ENCODE results near the gene DNAH14. TPM values are rescaled to one million over a fixed set of nuclear protein-coding genes. Genes with fewer than 3 reads are reported as not detected.
"Not testable (repeated sequence)": the region's sequence is repeated elsewhere in the genome, so short reads cannot be mapped to it uniquely, and the experiment has no call there.

DNAH14 gene
- total RNA-seq, 2 experiments from 2014 or later: 0.27 to 0.34 TPM

DNA sequence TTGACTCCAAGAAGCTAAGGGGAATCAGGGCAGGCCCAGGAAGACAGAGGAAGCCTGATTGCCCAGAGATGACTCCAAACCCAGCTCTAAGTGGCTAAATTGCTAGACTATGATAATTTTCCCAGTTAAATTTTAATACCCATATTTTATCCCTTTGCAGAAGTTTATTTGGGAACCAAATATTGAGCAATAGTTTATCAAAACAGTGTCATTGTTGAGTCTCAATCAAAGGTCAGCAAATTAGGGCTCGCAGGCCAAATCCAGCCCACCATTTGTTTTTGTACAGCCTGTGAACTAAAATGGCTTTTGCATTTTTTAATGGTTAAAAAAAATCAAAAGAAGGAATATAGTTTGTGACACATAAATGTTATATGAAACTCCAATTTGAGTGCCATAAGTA lies 451.2 kb downstream of the DNAH14 start:
- no peaks in the 10 kb centered on the region for H3K9me3 ChIP-seq (ENCODE audit: control insufficient read depth in 1 of 2, insufficient read depth in 1 of 2, low read length in 2 of 2)
- intact Hi-C loops (cut with DNase I, micrococcal nuclease): no loop called here
- DNase-seq (no peak), ATAC-seq (ENCODE audit: poor library complexity) (no peak)
- ChIA-PET CTCF (interaction anchor here (1.4 kb wide), 1 partner anchor 11 kb away, joined by 3 read pairs; no protein-coding TSS in a partner anchor), POLR2A (no interaction called here)
- TF ChIP-seq, protein P1, sequence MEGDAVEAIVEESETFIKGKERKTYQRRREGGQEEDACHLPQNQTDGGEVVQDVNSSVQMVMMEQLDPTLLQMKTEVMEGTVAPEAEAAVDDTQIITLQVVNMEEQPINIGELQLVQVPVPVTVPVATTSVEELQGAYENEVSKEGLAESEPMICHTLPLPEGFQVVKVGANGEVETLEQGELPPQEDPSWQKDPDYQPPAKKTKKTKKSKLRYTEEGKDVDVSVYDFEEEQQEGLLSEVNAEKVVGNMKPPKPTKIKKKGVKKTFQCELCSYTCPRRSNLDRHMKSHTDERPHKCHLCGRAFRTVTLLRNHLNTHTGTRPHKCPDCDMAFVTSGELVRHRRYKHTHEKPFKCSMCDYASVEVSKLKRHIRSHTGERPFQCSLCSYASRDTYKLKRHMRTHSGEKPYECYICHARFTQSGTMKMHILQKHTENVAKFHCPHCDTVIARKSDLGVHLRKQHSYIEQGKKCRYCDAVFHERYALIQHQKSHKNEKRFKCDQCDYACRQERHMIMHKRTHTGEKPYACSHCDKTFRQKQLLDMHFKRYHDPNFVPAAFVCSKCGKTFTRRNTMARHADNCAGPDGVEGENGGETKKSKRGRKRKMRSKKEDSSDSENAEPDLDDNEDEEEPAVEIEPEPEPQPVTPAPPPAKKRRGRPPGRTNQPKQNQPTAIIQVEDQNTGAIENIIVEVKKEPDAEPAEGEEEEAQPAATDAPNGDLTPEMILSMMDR (IDR thresholded peaks at IDR 0.05): no peak
- no peak overlapping the region for H3K4me3 ChIP-seq (ENCODE audit: low read length)
- H3K27ac ChIP-seq (ENCODE audit: low read depth in 1 of 2, low read length in 2 of 2): no peak overlapping the region
- Mint-ChIP-seq H3K9me3 (no peaks in the 10 kb centered on the region), H3K27ac (no peak overlapping the region), H3K4me1 (ENCODE audit: low read depth) (peaks cover 4% of the 10 kb centered on the region), H3K36me3 (ENCODE audit: low read depth) (no peaks in the 10 kb centered on the region), H3K27me3 (no peaks in the 10 kb centered on the region), H3K4me3 (no peak overlapping the region)
- H3K36me3 ChIP-seq (ENCODE audit: insufficient read depth, low read length): no peaks in the 10 kb centered on the region
- no peaks in the 10 kb centered on the region for H3K27me3 ChIP-seq (ENCODE audit: control insufficient read depth in 1 of 2, insufficient read depth in 2 of 2, low read length in 2 of 2)
- H3K4me1 ChIP-seq (ENCODE audit: insufficient read depth, low read length): no peaks in the 10 kb centered on the region

DNA sequence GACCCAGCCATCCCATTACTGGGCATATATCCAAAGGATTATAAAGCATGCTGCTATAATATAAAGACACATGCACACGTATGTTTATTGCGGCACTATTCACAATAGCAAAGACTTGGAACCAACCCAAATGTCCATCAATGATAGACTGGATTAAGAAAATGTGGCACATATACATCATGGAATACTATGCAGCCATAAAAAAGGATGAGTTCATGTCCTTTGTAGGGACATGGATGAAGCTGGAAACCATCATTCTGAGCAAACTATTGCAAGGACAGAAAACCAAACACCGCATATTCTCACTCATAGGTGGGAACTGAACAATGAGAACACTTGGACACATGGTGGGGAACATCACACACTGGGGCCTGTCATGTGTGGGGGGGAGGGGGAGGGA lies 457.4 kb downstream of the DNAH14 start:
- H3K9me3 ChIP-seq (ENCODE audit: control insufficient read depth in 1 of 2, insufficient read depth in 1 of 2, low read length in 2 of 2); ATAC-seq (ENCODE audit: poor library complexity); CTCF ChIA-PET; H3K27ac Mint-ChIP-seq; DNase-seq; H3K36me3 ChIP-seq (ENCODE audit: insufficient read depth, low read length); H3K27ac ChIP-seq (ENCODE audit: low read depth in 1 of 2, low read length in 2 of 2); H3K9me3 Mint-ChIP-seq; H3K4me1 Mint-ChIP-seq (ENCODE audit: low read depth); H3K27me3 Mint-ChIP-seq; H3K4me1 ChIP-seq (ENCODE audit: insufficient read depth, low read length); POLR2A ChIA-PET; H3K36me3 Mint-ChIP-seq (ENCODE audit: low read depth); intact Hi-C loops (cut with DNase I, micrococcal nuclease); H3K4me3 Mint-ChIP-seq; H3K4me3 ChIP-seq (ENCODE audit: low read length); H3K27me3 ChIP-seq (ENCODE audit: control insufficient read depth in 1 of 2, insufficient read depth in 2 of 2, low read length in 2 of 2): not testable (repeated sequence)

DNA sequence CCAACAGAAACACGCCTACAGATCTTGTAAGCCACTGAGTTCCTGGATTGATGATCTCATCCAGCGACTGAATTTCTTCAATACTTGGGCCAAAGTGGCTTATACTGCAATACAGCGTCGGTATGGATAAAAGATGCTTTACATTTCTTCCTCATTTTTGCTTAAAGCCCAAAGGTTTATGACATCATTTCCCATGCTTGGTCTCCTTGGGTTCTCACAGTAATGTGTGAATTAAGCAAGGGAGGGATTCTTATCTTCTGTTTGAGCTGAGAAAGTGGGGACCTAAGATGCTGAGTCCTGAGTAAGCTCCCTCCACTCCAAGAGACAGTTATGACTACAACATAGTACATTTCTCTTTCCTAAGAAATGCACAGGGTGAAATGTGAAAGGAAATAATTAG lies 458.9 kb downstream of the DNAH14 start:
- Mint-ChIP-seq H3K4me1 (ENCODE audit: low read depth) (peaks cover 4% of the 10 kb centered on the region), H3K27ac (no peak overlapping the region), H3K36me3 (ENCODE audit: low read depth) (no peaks in the 10 kb centered on the region), H3K9me3 (no peaks in the 10 kb centered on the region), H3K4me3 (no peak overlapping the region), H3K27me3 (no peaks in the 10 kb centered on the region)
- Histone ChIP-seq H3K27me3 (ENCODE audit: control insufficient read depth in 1 of 2, insufficient read depth in 2 of 2, low read length in 2 of 2) (no peaks in the 10 kb centered on the region), H3K9me3 (ENCODE audit: control insufficient read depth in 1 of 2, insufficient read depth in 1 of 2, low read length in 2 of 2) (no peaks in the 10 kb centered on the region), H3K4me1 (ENCODE audit: insufficient read depth, low read length) (peaks cover 2% of the 10 kb centered on the region), H3K4me3 (ENCODE audit: low read length) (no peak overlapping the region), H3K36me3 (ENCODE audit: insufficient read depth, low read length) (no peaks in the 10 kb centered on the region), H3K27ac (ENCODE audit: low read depth in 1 of 2, low read length in 2 of 2) (no peak overlapping the region)
- TF ChIP-seq, protein P1 (IDR thresholded peaks at IDR 0.05): no peak
- ChIA-PET CTCF (no interaction called here), POLR2A (no interaction called here)
- intact Hi-C loops (cut with DNase I, micrococcal nuclease): no loop called here
- DNase-seq: no peak
- ATAC-seq (ENCODE audit: poor library complexity): no peak

DNA sequence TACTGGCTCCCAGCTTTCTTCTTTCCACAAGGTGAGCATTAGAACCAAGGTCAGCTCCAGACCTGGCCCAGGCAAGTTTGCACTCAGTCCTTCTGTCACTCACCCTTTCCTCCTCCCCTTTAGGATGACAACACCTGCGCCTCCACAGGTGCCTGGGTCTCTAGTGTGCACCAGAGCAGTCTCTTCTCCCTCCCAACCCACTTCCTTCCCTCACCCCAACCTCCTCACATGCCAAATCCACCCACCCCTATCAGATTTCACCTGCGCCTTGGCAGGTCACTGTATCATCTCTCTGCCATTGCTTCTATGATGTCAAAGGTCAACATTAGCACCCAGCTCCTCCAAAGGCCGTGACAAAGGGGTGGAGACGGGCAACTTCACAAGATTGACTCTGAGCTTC lies 460.4 kb downstream of the DNAH14 start:
- no peak for ATAC-seq (ENCODE audit: poor library complexity)
- Mint-ChIP-seq H3K27ac (no peak overlapping the region), H3K4me3 (no peak overlapping the region), H3K9me3 (no peaks in the 10 kb centered on the region), H3K36me3 (ENCODE audit: low read depth) (no peaks in the 10 kb centered on the region), H3K4me1 (ENCODE audit: low read depth) (peaks cover 4% of the 10 kb centered on the region), H3K27me3 (no peaks in the 10 kb centered on the region)
- CTCF ChIA-PET: interaction anchor here (0.5 kb wide), 1 partner anchor 50 kb away, joined by 5 read pairs; no protein-coding TSS in a partner anchor
- no peak overlapping the region for H3K27ac ChIP-seq (ENCODE audit: low read depth in 1 of 2, low read length in 2 of 2)
- no peak overlapping the region for H3K4me3 ChIP-seq (ENCODE audit: low read length)
- POLR2A ChIA-PET: interaction anchor here (0.6 kb wide), 1 partner anchor 174 kb away, joined by 3 read pairs; no protein-coding TSS in a partner anchor
- H3K4me1 ChIP-seq (ENCODE audit: insufficient read depth, low read length): peaks cover 2% of the 10 kb centered on the region
- H3K36me3 ChIP-seq (ENCODE audit: insufficient read depth, low read length): no peaks in the 10 kb centered on the region
- no peaks in the 10 kb centered on the region for H3K9me3 ChIP-seq (ENCODE audit: control insufficient read depth in 1 of 2, insufficient read depth in 1 of 2, low read length in 2 of 2)
- no peaks in the 10 kb centered on the region for H3K27me3 ChIP-seq (ENCODE audit: control insufficient read depth in 1 of 2, insufficient read depth in 2 of 2, low read length in 2 of 2)
- intact Hi-C loops (cut with DNase I, micrococcal nuclease): no loop called here
- DNase-seq: no peak
- TF ChIP-seq, protein P1 (IDR thresholded peaks at IDR 0.05): no peak

Data from CD4-positive, alpha-beta T cell (primary cell).